Measurements from ENCODE around the gene SETD1A.

The SETD1A gene

GRCh38 chr16:30983898-30984610 is 26.5 kb downstream of the SETD1A start:
- DNase-seq: no peak

GRCh38 chr16:30984669-30985400 is 27.3 kb downstream of the SETD1A start, which contains the start of gene HSD3B7:
Gene HSD3B7 (plus strand): TSS chr16:30985207. CDS start chr16:30985659, 452 bp downstream.
- DNase-seq: peak; percentile 63 to 72

GRCh38 chr16:30985401-30986128 is 28.0 kb downstream of the SETD1A start:
- DNase-seq: no peak

GRCh38 chr16:30986129-30986991 is 28.8 kb downstream of the SETD1A start:
- DNase-seq: no peak

GRCh38 chr16:30987581-30988190 is 30.1 kb downstream of the SETD1A start:
- DNase-seq: no peak

- no peak for DNase-seq
These were observed 32.0 kb downstream of the SETD1A start for GRCh38 chr16:30989469-30990047.

GRCh38 chr16:30990105-30990504 is 32.6 kb downstream of the SETD1A start:
- no peak for DNase-seq

- no peak for DNase-seq
These were observed 33.5 kb downstream of the SETD1A start for GRCh38 chr16:30991052-30991451.

- DNase-seq: no peak
These were observed 34.8 kb downstream of the SETD1A start for GRCh38 chr16:30992276-30992780.

GRCh38 chr16:30992931-30993816 is 35.6 kb downstream of the SETD1A start:
- no peak for DNase-seq

- DNase-seq: no peak
These were observed 38.4 kb downstream of the SETD1A start for GRCh38 chr16:30995927-30996323.

- no peak for DNase-seq
These were observed 38.9 kb downstream of the SETD1A start for GRCh38 chr16:30996324-30996984.

GRCh38 chr16:30996985-30997724 is 39.6 kb downstream of the SETD1A start:
- peak in 1 of 2 donors; percentile 14 for DNase-seq

GRCh38 chr16:30997725-30998711 is 40.5 kb downstream of the SETD1A start:
- no peak for DNase-seq

- DNase-seq: no peak
These were observed 41.6 kb downstream of the SETD1A start for GRCh38 chr16:30998852-30999761.

- DNase-seq: no peak
These were observed 43.3 kb downstream of the SETD1A start for GRCh38 chr16:31000671-31001382.

Data from hippocampal formation (tissue), 2 donors.